Panc1 (cell line): ENCODE measurements around the gene ING1.

Experiments used
- TCF7L2 ChIP-seq: IDR thresholded peaks from 2 replicates; pipeline ENCODE4 v1.6.1; 2011; ENCODE audit warnings: mild to moderate bottlenecking, low read depth, low read length, inconsistent platforms
- TF ChIP-seq, protein P1 (sequence below): fragments of 450-650 bp; IDR thresholded peaks from 2 replicates; pipeline ENCODE4 v1.5.1; 2017; ENCODE audit warnings: mild to moderate bottlenecking

DNA sequence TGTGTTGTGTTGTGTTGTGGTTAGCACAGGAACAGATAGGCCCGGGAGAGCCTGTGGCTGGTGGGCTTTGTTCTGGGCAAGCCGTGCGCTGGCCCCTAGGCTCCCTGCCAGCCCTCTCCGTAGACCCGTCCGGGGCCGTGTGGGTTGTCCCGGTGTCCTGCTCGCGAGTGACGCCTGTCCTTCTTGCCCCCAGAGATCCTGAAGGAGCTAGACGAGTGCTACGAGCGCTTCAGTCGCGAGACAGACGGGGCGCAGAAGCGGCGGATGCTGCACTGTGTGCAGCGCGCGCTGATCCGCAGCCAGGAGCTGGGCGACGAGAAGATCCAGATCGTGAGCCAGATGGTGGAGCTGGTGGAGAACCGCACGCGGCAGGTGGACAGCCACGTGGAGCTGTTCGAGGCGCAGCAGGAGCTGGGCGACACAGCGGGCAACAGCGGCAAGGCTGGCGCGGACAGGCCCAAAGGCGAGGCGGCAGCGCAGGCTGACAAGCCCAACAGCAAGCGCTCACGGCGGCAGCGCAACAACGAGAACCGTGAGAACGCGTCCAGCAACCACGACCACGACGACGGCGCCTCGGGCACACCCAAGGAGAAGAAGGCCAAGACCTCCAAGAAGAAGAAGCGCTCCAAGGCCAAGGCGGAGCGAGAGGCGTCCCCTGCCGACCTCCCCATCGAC lies 5.7 kb downstream of the ING1 start:
- TF ChIP-seq, protein P1, sequence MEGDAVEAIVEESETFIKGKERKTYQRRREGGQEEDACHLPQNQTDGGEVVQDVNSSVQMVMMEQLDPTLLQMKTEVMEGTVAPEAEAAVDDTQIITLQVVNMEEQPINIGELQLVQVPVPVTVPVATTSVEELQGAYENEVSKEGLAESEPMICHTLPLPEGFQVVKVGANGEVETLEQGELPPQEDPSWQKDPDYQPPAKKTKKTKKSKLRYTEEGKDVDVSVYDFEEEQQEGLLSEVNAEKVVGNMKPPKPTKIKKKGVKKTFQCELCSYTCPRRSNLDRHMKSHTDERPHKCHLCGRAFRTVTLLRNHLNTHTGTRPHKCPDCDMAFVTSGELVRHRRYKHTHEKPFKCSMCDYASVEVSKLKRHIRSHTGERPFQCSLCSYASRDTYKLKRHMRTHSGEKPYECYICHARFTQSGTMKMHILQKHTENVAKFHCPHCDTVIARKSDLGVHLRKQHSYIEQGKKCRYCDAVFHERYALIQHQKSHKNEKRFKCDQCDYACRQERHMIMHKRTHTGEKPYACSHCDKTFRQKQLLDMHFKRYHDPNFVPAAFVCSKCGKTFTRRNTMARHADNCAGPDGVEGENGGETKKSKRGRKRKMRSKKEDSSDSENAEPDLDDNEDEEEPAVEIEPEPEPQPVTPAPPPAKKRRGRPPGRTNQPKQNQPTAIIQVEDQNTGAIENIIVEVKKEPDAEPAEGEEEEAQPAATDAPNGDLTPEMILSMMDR: no peak
- no peak for TF ChIP-seq TCF7L2
